OCI-LY1 (cell line): Measurements from ENCODE around the gene DYNC1H1.

ENCODE experiments used
- H2AFZ ChIP-seq: fragments of 200-600 bp; sonication (generic), shearing (Covaris generic); 2 replicates; pipeline ENCODE4 v1.6.0; 2014; ENCODE audit warnings: antibody characterized with exemption, mild to moderate bottlenecking, low read length
- H3F3A ChIP-seq: fragments of 200-600 bp; sonication (generic), shearing (Covaris generic); 2 replicates; pipeline ENCODE4 v1.6.0; 2014; ENCODE audit warnings: mild to moderate bottlenecking, antibody characterized with exemption, low read length, moderate library complexity; ENCODE audit not compliant: insufficient read depth
- H3K27ac ChIP-seq: fragments of 200-600 bp; sonication (generic); 2 replicates; pipeline ENCODE4 v1.5.1; 2014; ENCODE audit warnings: low read length, mixed run types, mild to moderate bottlenecking, low read depth; ENCODE audit not compliant: poor library complexity, severe bottlenecking
- H3K27me3 ChIP-seq: fragments of 200-600 bp; sonication (generic); 2 replicates; pipeline ENCODE4 v1.6.0; 2014; ENCODE audit warnings: antibody characterized with exemption, mild to moderate bottlenecking, low read length, moderate library complexity; ENCODE audit not compliant: insufficient read depth
- H3K36me3 ChIP-seq: fragments of 200-600 bp; sonication (generic); 2 replicates; pipeline ENCODE4 v1.6.1; 2014; ENCODE audit warnings: mild to moderate bottlenecking, antibody characterized with exemption, low read length, moderate library complexity, mixed read lengths; ENCODE audit not compliant: insufficient read depth
- H3K4me1 ChIP-seq: fragments of 200-600 bp; sonication (generic); 2 replicates; pipeline ENCODE4 v1.5.1; 2014; ENCODE audit warnings: mild to moderate bottlenecking, low read length, moderate library complexity; ENCODE audit not compliant: insufficient read depth, severe bottlenecking
- H3K4me2 ChIP-seq: fragments of 200-600 bp; sonication (generic), shearing (Covaris generic); 2 replicates; pipeline ENCODE4 v1.6.1; 2014; ENCODE audit warnings: low read length
- H3K4me3 ChIP-seq: fragments of 200-600 bp; sonication (generic); 2 replicates; pipeline ENCODE4 v1.5.1; 2014; ENCODE audit warnings: low read length, low read depth, mild to moderate bottlenecking, mixed read lengths; ENCODE audit not compliant: poor library complexity, severe bottlenecking
- H3K79me2 ChIP-seq: fragments of 200-600 bp; shearing (Covaris generic); 2 replicates; pipeline ENCODE4 v1.6.1; 2016; ENCODE audit warnings: mixed run types, low read length, mixed read lengths; ENCODE audit not compliant: insufficient read depth
- H3K9ac ChIP-seq: fragments of 200-600 bp; sonication (generic), shearing (Covaris generic); 2 replicates; pipeline ENCODE4 v1.6.1; 2014; ENCODE audit warnings: mild to moderate bottlenecking, low read length, mixed read lengths
- H3K9me2 ChIP-seq: fragments of 200-600 bp; sonication (generic), shearing (Covaris generic); 2 replicates; pipeline ENCODE4 v1.6.1; 2014; ENCODE audit warnings: low read depth, mild to moderate bottlenecking, low read length, mixed read lengths
- H3K9me3 ChIP-seq: fragments of 200-600 bp; shearing (Covaris generic); 2 replicates; pipeline ENCODE4 v1.6.1; 2014; ENCODE audit warnings: low read length, mixed read lengths
- H4K20me1 ChIP-seq: fragments of 200-600 bp; sonication (generic), shearing (Covaris generic); 2 replicates; pipeline ENCODE4 v1.6.0; 2016; ENCODE audit warnings: mild to moderate bottlenecking, low read length; ENCODE audit not compliant: insufficient read depth
- CTCF ChIP-seq: fragments of 200-600 bp; sonication (generic), shearing (Covaris generic); IDR thresholded peaks from 2 replicates; pipeline ENCODE4 v1.5.1; 2017; ENCODE audit warnings: mild to moderate bottlenecking, antibody characterized with exemption, low read length, moderate library complexity, mixed read lengths
- EZH2 ChIP-seq: fragments of 200-600 bp; sonication (generic), shearing (Covaris generic); IDR thresholded peaks from 2 replicates; pipeline ENCODE4 v1.8.0; 2017; ENCODE audit warnings: borderline replicate concordance, mixed run types, mild to moderate bottlenecking, antibody characterized with exemption, low read length, moderate library complexity, mixed read lengths

DYNC1H1 gene

GRCh38 chr14:101929946-101930345, 34.4 kb upstream of the DYNC1H1 start:
- Histone ChIP-seq H3K9ac (no peak overlapping the region), H3F3A (no peaks in the 10 kb centered on the region), H3K79me2 (no peaks in the 10 kb centered on the region), H3K27me3 (no peaks in the 10 kb centered on the region), H3K4me1 (no peaks in the 10 kb centered on the region), H3K4me3 (no peak overlapping the region), H3K9me3 (no peaks in the 10 kb centered on the region), H4K20me1 (no peaks in the 10 kb centered on the region), H3K4me2 (no peak overlapping the region), H3K27ac (no peak overlapping the region), H2AFZ (no peak overlapping the region), H3K9me2 (no peaks in the 10 kb centered on the region), H3K36me3 (no peaks in the 10 kb centered on the region)
- TF ChIP-seq CTCF, result no peak
- TF ChIP-seq EZH2, result no peak

- Histone ChIP-seq H3K4me1 (no peaks in the 10 kb centered on the region), H3K79me2 (no peaks in the 10 kb centered on the region), H3K4me3 (no peak overlapping the region), H3K36me3 (no peaks in the 10 kb centered on the region), H4K20me1 (no peaks in the 10 kb centered on the region), H3F3A (no peaks in the 10 kb centered on the region), H3K9me2 (no peaks in the 10 kb centered on the region), H2AFZ (no peak overlapping the region), H3K27me3 (no peaks in the 10 kb centered on the region), H3K9ac (no peak overlapping the region), H3K4me2 (no peak overlapping the region), H3K27ac (no peak overlapping the region), H3K9me3 (no peaks in the 10 kb centered on the region)
- TF ChIP-seq EZH2 (no peak), CTCF (no peak)
Observed at GRCh38 chr14:101932673-101933072, 31.7 kb upstream of the DYNC1H1 start.

GRCh38 chr14:101933209-101933608, 31.2 kb upstream of the DYNC1H1 start:
- Histone ChIP-seq H2AFZ (no peak overlapping the region), H3K4me2 (no peak overlapping the region), H3K9ac (no peak overlapping the region), H4K20me1 (no peaks in the 10 kb centered on the region), H3K9me2 (no peaks in the 10 kb centered on the region), H3K27ac (no peak overlapping the region), H3K4me1 (no peaks in the 10 kb centered on the region), H3K4me3 (no peak overlapping the region), H3F3A (no peaks in the 10 kb centered on the region), H3K79me2 (no peaks in the 10 kb centered on the region), H3K36me3 (no peaks in the 10 kb centered on the region), H3K9me3 (no peaks in the 10 kb centered on the region), H3K27me3 (no peaks in the 10 kb centered on the region)
- TF ChIP-seq CTCF, result no peak
- no peak for TF ChIP-seq EZH2
